C4-2B (cell line): ENCODE results near the gene BTBD16.

Experiments
- H3K27ac ChIP-seq: fragments of 450-650 bp; 2 replicates; pipeline ENCODE4 v1.5.1; 2017
- CTCF ChIP-seq: fragments of 450-650 bp; conservative IDR thresholded peaks from 2 replicates; pipeline ENCODE4 v1.5.1; 2017; ENCODE audit warnings: mild to moderate bottlenecking
- ZFX ChIP-seq: fragments of 450-650 bp; IDR thresholded peaks from 2 replicates; pipeline ENCODE4 v1.6.1; 2017

The BTBD16 gene

GRCh38 chr10:122373108-122373507 is 102.0 kb downstream of the BTBD16 start:
- TF ChIP-seq CTCF (no peak), ZFX (no peak)
- no peak overlapping the region for H3K27ac ChIP-seq

GRCh38 chr10:122373721-122374120 is 102.6 kb downstream of the BTBD16 start:
- H3K27ac ChIP-seq, result 0 out of 2 replicates have a peak overlapping the region, but pooled peaks have one; percentile 87
- no peak for TF ChIP-seq CTCF
- TF ChIP-seq ZFX, result no peak

- H3K27ac ChIP-seq, result peak within 1 kb of the TSS; percentile 87
- TF ChIP-seq ZFX (no peak), CTCF (no peak)
These were observed 103.3 kb downstream of the BTBD16 start, which contains the start of gene PLEKHA1 for GRCh38 chr10:122374237-122374858. TSS of gene PLEKHA1 (plus strand) at chr10:122374708. CDS start at chr10:122393201, 18,493 bp downstream.

GRCh38 chr10:122374859-122375678 is 104.0 kb downstream of the BTBD16 start:
- H3K27ac ChIP-seq, result peak overlapping the region; percentile 87
- no peak for TF ChIP-seq CTCF
- peak; percentile 83 for TF ChIP-seq ZFX

GRCh38 chr10:122375679-122376160 is 104.6 kb downstream of the BTBD16 start:
- no peak for TF ChIP-seq ZFX
- no peak for TF ChIP-seq CTCF
- peak overlapping the region; percentile 87 for H3K27ac ChIP-seq

GRCh38 chr10:122376364-122376961 is 105.4 kb downstream of the BTBD16 start:
- H3K27ac ChIP-seq, result no peak overlapping the region
- no peak for TF ChIP-seq CTCF
- no peak for TF ChIP-seq ZFX

- no peak for TF ChIP-seq CTCF
- TF ChIP-seq ZFX, result no peak
- no peak overlapping the region for H3K27ac ChIP-seq
These were observed 107.9 kb downstream of the BTBD16 start for GRCh38 chr10:122379041-122379440.
